ENCODE results near the gene ARHGAP21.
"Not testable (repeated sequence)": the region's sequence is repeated elsewhere in the genome, so short reads cannot be mapped to it uniquely, and the experiment has no call there.

The ARHGAP21 gene

GRCh38 chr10:24680647-24681524, 42.8 kb downstream of the ARHGAP21 start:
- no peak for DNase-seq

GRCh38 chr10:24678757-24679156, 44.9 kb downstream of the ARHGAP21 start:
- no peak for DNase-seq

GRCh38 chr10:24674892-24675632, 48.6 kb downstream of the ARHGAP21 start:
- no peak for DNase-seq

DNA sequence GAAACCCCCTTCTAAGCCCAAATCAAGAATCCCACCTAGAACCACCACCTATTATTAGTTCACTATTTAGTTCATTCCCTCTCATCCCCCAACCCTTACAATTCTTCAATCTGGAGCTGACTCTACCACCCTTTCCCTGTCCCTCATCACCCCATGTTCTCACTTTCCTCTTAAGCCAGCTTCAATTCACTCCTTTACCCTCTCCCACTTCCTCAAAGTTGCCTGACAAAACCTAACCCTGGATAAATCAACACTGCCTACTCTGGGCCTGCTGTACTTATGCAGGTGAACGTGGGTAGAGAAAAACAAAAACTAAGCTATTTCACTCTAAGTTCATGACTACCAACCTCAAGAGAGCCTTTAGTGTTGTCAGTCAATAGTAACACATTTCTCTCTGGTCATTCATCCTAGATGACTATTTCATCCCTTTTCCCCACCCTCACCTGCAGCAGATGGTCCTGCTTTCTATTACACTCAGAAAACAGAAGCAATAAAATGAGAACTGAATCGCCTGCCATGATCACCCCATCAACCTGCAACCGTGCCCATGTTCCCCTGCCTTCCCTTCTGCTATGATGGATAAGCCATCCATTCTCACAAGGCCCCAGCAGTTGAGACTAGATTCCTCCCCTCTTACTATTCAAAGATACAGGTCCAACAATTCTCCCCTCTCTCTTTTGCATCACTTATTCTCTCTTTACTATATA, 52.6 kb downstream of the ARHGAP21 start:
- DNase-seq: no peak

GRCh38 chr10:24669285-24669852, 54.3 kb downstream of the ARHGAP21 start:
- no peak for DNase-seq

GRCh38 chr10:24668247-24668646, 55.4 kb downstream of the ARHGAP21 start:
- DNase-seq: no peak

DNA sequence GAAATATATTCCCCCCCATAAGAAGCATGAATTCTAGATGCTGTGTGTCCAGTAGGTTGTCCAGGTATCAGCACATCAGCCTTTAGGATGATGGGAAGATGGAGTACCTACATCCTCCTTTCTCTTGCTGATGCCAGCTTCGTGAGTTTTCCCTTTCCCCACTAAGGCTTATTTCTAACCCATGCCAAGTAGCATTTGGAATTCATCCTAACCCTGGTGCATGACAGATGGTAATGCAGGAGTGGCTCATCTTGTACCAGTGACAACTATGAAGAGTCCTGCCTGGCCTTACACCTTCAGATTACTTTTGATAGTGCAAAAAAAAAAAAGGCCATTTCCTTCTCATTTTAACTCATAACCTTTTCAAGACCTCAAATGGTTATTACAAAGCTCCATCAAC, 58.7 kb downstream of the ARHGAP21 start:
- no peak for DNase-seq

GRCh38 chr10:24661376-24661775, 62.3 kb downstream of the ARHGAP21 start:
- no peak for DNase-seq

DNA sequence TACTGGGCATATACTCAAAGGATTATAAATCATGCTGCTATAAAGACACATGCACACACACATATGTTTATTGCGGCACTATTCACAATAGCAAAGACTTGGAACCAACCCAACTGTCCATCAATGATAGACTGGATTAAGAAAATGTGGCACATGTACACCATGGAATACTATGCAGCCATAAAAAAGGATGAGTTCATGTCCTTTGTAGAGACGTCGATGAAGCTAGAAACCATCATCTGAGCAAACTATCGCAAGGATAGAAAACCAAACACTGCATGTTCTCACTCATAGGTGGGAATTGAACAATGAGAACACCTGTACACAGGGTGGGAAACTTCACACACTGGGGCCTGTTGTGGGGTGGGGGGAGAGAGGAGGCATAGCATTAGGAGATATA, 65.4 kb downstream of the ARHGAP21 start:
- DNase-seq: not testable (repeated sequence)

DNA sequence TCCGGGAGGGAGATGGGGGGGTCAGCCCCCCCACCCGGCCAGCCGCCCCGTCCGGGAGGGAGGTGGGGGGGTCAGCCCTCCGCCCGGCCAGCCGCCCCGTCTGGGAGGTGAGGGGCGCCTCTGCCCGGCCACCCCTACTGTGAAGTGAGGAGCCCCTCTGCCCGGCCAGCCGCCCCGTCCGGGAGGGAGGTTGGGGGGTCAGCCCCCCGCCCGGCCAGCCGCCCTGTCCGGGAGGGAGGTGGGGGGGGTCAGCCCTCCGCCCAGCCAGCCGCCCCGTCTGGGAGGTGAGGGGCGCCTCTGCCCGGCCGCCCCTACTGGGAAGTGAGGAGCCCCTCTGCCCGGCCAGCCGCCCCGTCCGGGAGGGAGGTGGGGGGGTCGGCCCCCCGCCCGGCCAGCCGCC, 67.4 kb downstream of the ARHGAP21 start:
- DNase-seq: not testable (repeated sequence)

DNA sequence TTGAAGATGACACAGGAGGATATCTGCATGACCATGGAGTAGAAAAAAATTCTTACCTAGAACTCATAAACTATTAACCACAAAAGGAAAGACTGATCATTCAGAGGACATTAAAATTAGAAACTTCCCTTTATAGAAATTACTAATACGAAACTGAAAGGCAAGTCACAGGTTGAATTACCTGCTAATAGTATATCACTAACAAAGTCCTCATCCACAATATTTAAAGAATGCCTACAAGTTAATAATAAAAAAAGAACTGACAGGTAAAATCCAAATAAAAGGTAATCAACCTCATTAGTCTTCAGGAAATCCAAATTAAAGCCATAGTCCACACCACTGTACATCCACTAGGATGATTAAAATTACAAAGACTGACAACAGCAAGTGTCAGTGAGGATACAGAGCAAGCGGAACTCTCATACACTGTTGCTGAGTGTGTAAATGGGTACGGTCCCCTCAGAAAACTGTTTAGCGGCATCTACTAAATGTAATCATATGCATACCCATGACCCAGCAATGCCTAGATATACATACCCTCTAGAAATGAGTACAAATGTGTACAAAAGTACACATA, 71.2 kb downstream of the ARHGAP21 start:
- no peak for DNase-seq

DNA sequence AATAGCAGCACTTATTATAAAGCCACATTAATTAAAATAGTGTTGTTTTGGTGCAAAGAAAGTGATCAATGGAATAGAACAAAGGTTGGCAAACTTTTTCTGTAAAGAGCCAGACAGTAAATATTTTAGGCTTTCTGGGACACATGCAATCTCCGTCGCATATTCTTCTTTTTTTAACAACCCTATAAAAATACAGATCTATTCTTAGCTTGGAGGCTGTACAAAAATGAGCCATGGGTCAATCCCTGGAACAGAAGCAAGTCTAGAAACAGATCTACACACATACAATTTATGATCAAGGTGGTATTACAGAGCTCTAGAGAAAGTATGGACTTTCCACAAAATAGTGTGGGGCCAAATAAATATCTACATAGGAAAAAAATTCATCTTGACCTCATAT, 71.8 kb downstream of the ARHGAP21 start:
- no peak for DNase-seq

- DNase-seq: no peak
Measured at GRCh38 chr10:24650669-24651391, 72.9 kb downstream of the ARHGAP21 start.

DNA sequence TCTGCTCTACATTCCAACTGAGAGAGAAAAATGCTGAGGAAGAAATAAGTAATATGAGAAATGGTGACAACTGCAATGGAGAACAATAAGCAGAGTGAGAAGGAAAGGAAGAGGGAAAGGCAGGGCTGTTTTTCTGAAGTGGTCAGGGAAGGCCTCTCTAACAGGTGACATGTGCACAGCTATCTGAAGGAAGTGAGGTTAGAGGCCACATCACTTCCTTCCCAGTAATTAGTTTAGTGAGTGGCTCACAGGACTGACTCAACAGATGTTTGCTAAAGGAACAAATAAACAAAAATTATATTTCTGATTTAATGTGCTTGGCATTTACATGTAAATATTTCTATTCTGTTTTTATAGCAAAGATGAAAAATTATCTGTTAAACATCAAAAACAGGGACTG, 77.9 kb downstream of the ARHGAP21 start:
- DNase-seq: no peak

DNA sequence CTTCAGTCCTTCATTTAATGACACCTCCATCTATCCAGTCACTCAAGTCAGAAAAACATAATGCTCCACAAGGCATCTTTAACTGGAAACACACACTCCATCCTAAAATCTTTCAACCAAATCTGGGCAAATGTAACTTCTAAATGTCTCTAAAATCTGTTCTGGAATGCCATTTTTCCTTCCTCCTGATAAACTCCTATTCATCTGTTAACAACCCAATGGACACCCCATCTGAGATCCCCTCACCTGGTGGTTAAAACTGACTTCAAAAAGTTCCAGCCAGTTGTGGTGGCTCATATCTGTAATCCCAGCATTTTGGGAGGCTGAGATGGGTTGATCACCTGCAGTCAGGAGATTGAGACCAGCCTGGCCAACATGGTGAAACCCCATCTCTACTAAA, 78.7 kb downstream of the ARHGAP21 start:
- DNase-seq: no peak

- no peak for DNase-seq
Measured at GRCh38 chr10:24643679-24644209, 79.9 kb downstream of the ARHGAP21 start.

DNA sequence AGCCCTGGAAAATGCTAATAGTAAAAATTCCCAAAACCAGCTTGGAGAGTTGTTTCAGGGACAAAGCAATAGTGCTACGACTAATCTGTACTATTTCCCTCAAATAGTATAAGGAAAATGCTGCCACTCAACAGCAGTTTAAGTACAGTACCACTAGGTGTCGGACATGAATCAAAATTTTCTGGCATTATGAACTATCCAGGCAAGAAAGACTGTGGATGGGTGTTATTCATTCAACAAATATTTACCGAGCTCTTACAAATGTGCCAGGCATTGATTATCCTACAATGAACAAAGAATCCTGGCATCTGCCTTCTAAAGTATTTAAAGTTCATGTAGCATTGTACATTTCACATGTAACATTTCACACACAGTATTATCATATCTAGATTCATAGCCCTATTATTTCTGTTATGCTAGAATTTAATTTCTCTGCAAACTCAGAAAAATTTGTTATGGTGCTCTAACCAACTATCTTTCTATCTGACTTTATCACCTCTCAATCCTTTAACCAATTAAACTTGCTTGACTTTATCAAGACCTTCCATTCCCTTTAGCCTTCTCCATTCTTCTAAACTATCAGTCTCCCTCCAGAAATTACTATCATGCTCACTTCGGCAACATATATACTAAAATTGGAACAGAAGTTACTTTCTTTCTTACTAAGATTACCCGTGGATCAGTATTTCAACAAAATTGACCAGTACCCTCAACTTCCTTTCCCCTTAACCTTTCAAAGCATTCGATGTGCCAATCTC, 80.6 kb downstream of the ARHGAP21 start:
- no peak for DNase-seq

DNA sequence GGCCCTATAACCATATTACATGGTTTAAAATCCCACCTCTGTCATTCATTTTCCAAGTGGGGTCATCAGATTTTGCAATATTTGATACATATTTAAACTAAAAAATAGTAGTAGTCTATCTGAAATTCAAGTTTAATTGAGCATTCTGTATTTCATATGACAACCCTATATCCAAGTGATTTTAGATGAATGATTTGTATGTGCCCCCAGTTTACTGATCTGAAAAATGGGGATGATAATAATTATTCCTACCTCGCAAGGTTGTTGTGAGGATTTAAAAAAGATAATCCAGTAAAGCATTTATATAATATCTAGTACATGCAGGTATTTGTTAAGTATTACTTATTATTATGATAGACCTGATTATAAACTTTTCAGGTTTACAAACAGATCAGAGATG, 84.6 kb downstream of the ARHGAP21 start:
- DNase-seq: no peak

GRCh38 chr10:24625778-24626177, 97.9 kb downstream of the ARHGAP21 start:
- DNase-seq: no peak

DNA sequence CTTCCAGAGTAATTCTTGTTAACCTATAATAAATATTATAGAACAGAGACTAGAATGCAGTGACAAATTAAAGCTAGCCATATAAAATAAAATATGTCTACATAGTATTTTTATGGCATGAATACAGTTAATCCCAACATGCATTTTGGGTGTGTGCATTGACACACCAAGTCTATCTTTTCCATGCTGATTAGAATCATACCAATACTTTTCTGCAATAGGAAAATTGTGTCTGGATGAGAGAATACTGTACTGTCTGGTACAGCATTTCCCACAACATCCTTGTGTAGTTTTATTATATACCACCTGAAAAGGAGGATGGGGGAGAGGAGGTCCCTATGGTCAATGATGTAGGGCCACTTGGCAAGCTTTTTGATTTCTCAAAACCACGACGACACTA, 100.3 kb downstream of the ARHGAP21 start:
- DNase-seq: no peak

DNA sequence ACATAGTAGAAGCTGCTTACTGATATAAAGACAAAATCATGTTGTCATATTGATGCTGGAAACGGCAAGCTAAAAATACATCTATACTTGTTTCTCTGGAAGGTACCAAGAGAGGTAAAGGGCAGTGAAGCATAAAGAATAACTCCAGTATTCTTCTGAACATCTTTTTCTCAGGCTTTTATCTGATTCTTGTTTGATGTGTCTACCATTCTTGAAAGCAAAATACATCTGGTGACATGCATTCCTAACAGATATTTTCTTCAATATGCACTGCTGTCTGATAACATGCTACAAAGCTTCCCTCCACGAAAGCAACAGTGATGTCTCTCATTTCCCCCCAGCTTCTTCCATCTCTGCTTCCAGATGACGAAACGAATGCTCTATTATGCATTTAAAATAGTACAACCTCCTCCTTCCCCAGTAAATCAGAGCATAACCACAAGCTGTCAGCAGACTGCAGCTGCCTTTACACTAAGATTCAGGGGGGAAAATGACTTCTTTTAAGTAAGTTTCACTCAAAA, 100.8 kb downstream of the ARHGAP21 start:
- DNase-seq: no peak
